IMR-90 (cell line): ENCODE results near the gene KPTN. TPM values are rescaled to one million over a fixed set of nuclear protein-coding genes. Genes with fewer than 3 reads are reported as not detected.

Experiments
- ATAC-seq: fragments of 200-7000 bp; cut with Tn5 transposase; 2 replicates; pipeline ENCODE4 v1.9.1; 2020; ENCODE audit warnings: low read depth, mild to moderate bottlenecking, moderate library complexity
- BruUV-seq: library from RNA; stranded (reverse); fragments of 400-500 nt; replicated peaks from 2 replicates; lab custom pipeline; 2021; lab: Mats Ljungman, UMichigan
- CTCF ChIA-PET: fragments of 300-600 bp; formaldehyde crosslinking; extraction: SDS; loops from one replicate; lab custom pipeline; 2021; ENCODE audit warnings: antibody characterized with exemption; lab: Yijun Ruan, JAX
- POLR2A ChIA-PET: fragments of 300-600 bp; sonication (Branson Sonifier 250); formaldehyde crosslinking; loops from one replicate; lab custom pipeline; 2022; ENCODE audit warnings: antibody characterized with exemption; ENCODE audit not compliant: unreplicated experiment; lab: Charles Lee
- DNase-seq: peaks from one replicate; pipeline ENCODE4 v3.0.0; 2013
- H2AFZ ChIP-seq: replicated peaks from 2 replicates; pipeline ENCODE3; 2013; ENCODE audit warnings: low read length, mild to moderate bottlenecking; ENCODE audit not compliant: poor library complexity
- H2AK5ac ChIP-seq: 2 replicates; pipeline ENCODE4 v1.6.1; 2013; ENCODE audit warnings: low read depth, low read length, inconsistent platforms
- H2AK9ac ChIP-seq: replicated peaks from 2 replicates; pipeline ENCODE3; 2013; ENCODE audit warnings: mild to moderate bottlenecking, low read depth, low read length, moderate library complexity; ENCODE audit not compliant: poor library complexity
- H2BK120ac ChIP-seq: 2 replicates; pipeline ENCODE4 v1.6.1; 2013; ENCODE audit warnings: low read depth, low read length, inconsistent platforms
- H2BK15ac ChIP-seq: 3 replicates; pipeline ENCODE4 v1.6.1; 2013; ENCODE audit warnings: low read depth, low read length, inconsistent platforms
- H2BK20ac ChIP-seq: 2 replicates; pipeline ENCODE4 v1.6.1; 2013; ENCODE audit warnings: low read depth, mild to moderate bottlenecking, inconsistent platforms, low read length, moderate library complexity
- H2BK5ac ChIP-seq: 2 replicates; pipeline ENCODE4 v1.6.1; 2013; ENCODE audit warnings: mild to moderate bottlenecking, low read depth, low read length, inconsistent platforms; ENCODE audit not compliant: poor library complexity, severe bottlenecking
- H3K14ac ChIP-seq: replicated peaks from 2 replicates; pipeline ENCODE4 v1.6.1; 2013; ENCODE audit warnings: low read depth, low read length, inconsistent platforms
- H3K18ac ChIP-seq: 2 replicates; pipeline ENCODE4 v1.6.1; 2013; ENCODE audit warnings: low read depth, low read length, control low read depth
- H3K23ac ChIP-seq: 2 replicates; pipeline ENCODE4 v1.6.1; 2013; ENCODE audit warnings: low read depth, low read length, inconsistent platforms
- H3K27ac ChIP-seq: 2 replicates; pipeline ENCODE4 v1.5.1; 2013; ENCODE audit warnings: mild to moderate bottlenecking, control low read depth, low read length; ENCODE audit not compliant: insufficient read depth
- H3K27me3 ChIP-seq: 2 replicates; pipeline ENCODE4 v1.6.1; 2013; ENCODE audit warnings: low read length; ENCODE audit not compliant: control insufficient read depth, insufficient read depth
- H3K36me3 ChIP-seq: 2 replicates; pipeline ENCODE4 v1.6.1; 2013; ENCODE audit warnings: low read length, mixed read lengths; ENCODE audit not compliant: control insufficient read depth, insufficient read depth
- H3K4ac ChIP-seq: 2 replicates; pipeline ENCODE4 v1.6.1; 2013; ENCODE audit warnings: low read depth, low read length, inconsistent platforms
- H3K4me1 ChIP-seq: 2 replicates; pipeline ENCODE4 v1.6.1; 2013; ENCODE audit warnings: low read length, mixed read lengths; ENCODE audit not compliant: control insufficient read depth, insufficient read depth
- H3K4me2 ChIP-seq: 2 replicates; pipeline ENCODE4 v1.6.1; 2013; ENCODE audit warnings: low read depth, mild to moderate bottlenecking, control low read depth, low read length, moderate library complexity
- H3K4me3 ChIP-seq: 2 replicates; pipeline ENCODE4 v1.5.1; 2013; ENCODE audit warnings: low read depth, mild to moderate bottlenecking, control low read depth, low read length, moderate library complexity; ENCODE audit not compliant: insufficient read depth
- H3K56ac ChIP-seq: 2 replicates; pipeline ENCODE4 v1.6.1; 2013; ENCODE audit warnings: low read length, inconsistent platforms; ENCODE audit not compliant: insufficient read depth; ENCODE audit errors: extremely low read depth
- H3K79me1 ChIP-seq, 2 experiments: 2 replicates each; pipeline ENCODE4 v1.6.1; 2013; ENCODE audit warnings: low read length in 2 of 2, inconsistent platforms in 1 of 2, low read depth in 1 of 2
- H3K9ac ChIP-seq: 2 replicates; pipeline ENCODE4 v1.6.1; 2013; ENCODE audit warnings: low read depth, low read length, control low read depth
- H3K9me1 ChIP-seq: 2 replicates; pipeline ENCODE4 v1.6.1; 2013; ENCODE audit warnings: low read length, inconsistent platforms; ENCODE audit not compliant: insufficient read depth
- H3K9me3 ChIP-seq: 2 replicates; pipeline ENCODE4 v1.6.1; 2013; ENCODE audit warnings: low read length; ENCODE audit not compliant: control insufficient read depth, insufficient read depth
- H4K20me1 ChIP-seq: 2 replicates; pipeline ENCODE4 v1.6.1; 2013; ENCODE audit warnings: low read length, inconsistent platforms; ENCODE audit not compliant: insufficient read depth
- H4K5ac ChIP-seq: 2 replicates; pipeline ENCODE4 v1.6.1; 2013; ENCODE audit warnings: mild to moderate bottlenecking, low read depth, low read length, control low read depth
- H4K8ac ChIP-seq, 2 experiments: 2 replicates each; pipeline ENCODE4 v1.6.1; 2013; ENCODE audit warnings: low read depth in 2 of 2, low read length in 2 of 2, control low read depth in 1 of 2, inconsistent platforms in 1 of 2
- H4K91ac ChIP-seq: 2 replicates; pipeline ENCODE4 v1.6.1; 2013; ENCODE audit warnings: low read depth, low read length, inconsistent platforms; ENCODE audit not compliant: insufficient read depth
- BHLHE40 ChIP-seq: fragments of 150-350 bp; IDR thresholded peaks from 2 replicates; pipeline ENCODE4 v1.6.1; 2016; ENCODE audit warnings: mild to moderate bottlenecking, low read depth, low read length
- ELK1 ChIP-seq: fragments of 150-350 bp; IDR thresholded peaks from 2 replicates; pipeline ENCODE4 v1.6.1; 2016; ENCODE audit warnings: low read depth, mild to moderate bottlenecking, low read length, moderate library complexity, borderline replicate concordance
- FOS ChIP-seq: fragments of 150-350 bp; IDR thresholded peaks from 2 replicates; pipeline ENCODE4 v1.6.1; 2016; ENCODE audit warnings: low read depth, low read length
- MXI1 ChIP-seq: IDR thresholded peaks from 2 replicates; pipeline ENCODE4 v1.6.1; 2012; ENCODE audit warnings: low read depth, mild to moderate bottlenecking, low read length, moderate library complexity, borderline replicate concordance
- RAD21 ChIP-seq: IDR thresholded peaks from 2 replicates; pipeline ENCODE4 v1.6.1; 2012; ENCODE audit warnings: low read length, improper control_type of control experiment
- SMC3 ChIP-seq: fragments of 150-350 bp; IDR thresholded peaks from 2 replicates; pipeline ENCODE4 v1.6.1; 2016; ENCODE audit warnings: low read depth, mild to moderate bottlenecking, antibody characterized with exemption, low read length, moderate library complexity
- WGBS, 2 experiments: methylation state at CpG; one replicate each; pipeline versions ENCODE4 v1.1.5 to v1.1.7; 2013; ENCODE audit warnings: missing lambda C conversion rate in 2 of 2; ENCODE audit not compliant: insufficient read length in 1 of 2; ENCODE audit errors: extremely low coverage in 2 of 2; 5-methylcytosine and 5-hydroxymethylcytosine counted together
- dilution Hi-C: fragments of 300-500 bp; cut with HindIII; formaldehyde crosslinking; loops from one replicate; pipeline ENCODE4 v1.14.3; 2018; ENCODE audit warnings: low sequenced_read_pairs; ENCODE audit not compliant: unreplicated experiment
- in situ Hi-C: fragments of 300-500 bp; cut with MboI; formaldehyde crosslinking; loops from 3 replicates; pipeline ENCODE4 v1.14.3; 2019; ENCODE audit warnings: low sequenced_read_pairs, inconsistent platforms, mixed read lengths
- intact Hi-C: fragments of 100-400 bp; cut with micrococcal nuclease; formaldehyde crosslinking; loops from 2 replicates; pipeline ENCODE4 v1.10.0; 2022
- polyA plus RNA-seq, 3 experiments: library from polyadenylated mRNA; depleted of rRNA; stranded (reverse); fragments of >200 nt; gene quantifications; 2 replicates each; pipeline ENCODE4 v1.2.3, GENCODE V29; 2012; ENCODE audit warnings: low replicate concordance in 1 of 3
- total RNA-seq: library from RNA; depleted of rRNA; stranded (reverse); fragments of >200 nt; gene quantifications from 2 replicates; pipeline ENCODE4 v1.2.3, GENCODE V29; 2012
- TF ChIP-seq, protein P1 (sequence below): conservative IDR thresholded peaks from 2 replicates; pipeline ENCODE4 v1.5.1; 2012; ENCODE audit warnings: mild to moderate bottlenecking, low read depth, low read length, improper control_type of control experiment

The KPTN gene
- total and polyA plus RNA-seq, 2 of the 4 experiments (the other 2 are of a cell fraction) = 4.1 to 15.4 TPM

GRCh38 chr19:47432091-47432490 lies 51.9 kb downstream of the KPTN start:
- TF ChIP-seq SMC3 = no peak
- no peak for TF ChIP-seq MXI1
- no peak for TF ChIP-seq BHLHE40
- no peak for TF ChIP-seq ELK1
- TF ChIP-seq, protein P1, sequence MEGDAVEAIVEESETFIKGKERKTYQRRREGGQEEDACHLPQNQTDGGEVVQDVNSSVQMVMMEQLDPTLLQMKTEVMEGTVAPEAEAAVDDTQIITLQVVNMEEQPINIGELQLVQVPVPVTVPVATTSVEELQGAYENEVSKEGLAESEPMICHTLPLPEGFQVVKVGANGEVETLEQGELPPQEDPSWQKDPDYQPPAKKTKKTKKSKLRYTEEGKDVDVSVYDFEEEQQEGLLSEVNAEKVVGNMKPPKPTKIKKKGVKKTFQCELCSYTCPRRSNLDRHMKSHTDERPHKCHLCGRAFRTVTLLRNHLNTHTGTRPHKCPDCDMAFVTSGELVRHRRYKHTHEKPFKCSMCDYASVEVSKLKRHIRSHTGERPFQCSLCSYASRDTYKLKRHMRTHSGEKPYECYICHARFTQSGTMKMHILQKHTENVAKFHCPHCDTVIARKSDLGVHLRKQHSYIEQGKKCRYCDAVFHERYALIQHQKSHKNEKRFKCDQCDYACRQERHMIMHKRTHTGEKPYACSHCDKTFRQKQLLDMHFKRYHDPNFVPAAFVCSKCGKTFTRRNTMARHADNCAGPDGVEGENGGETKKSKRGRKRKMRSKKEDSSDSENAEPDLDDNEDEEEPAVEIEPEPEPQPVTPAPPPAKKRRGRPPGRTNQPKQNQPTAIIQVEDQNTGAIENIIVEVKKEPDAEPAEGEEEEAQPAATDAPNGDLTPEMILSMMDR = no peak
- no peak for TF ChIP-seq RAD21
- no peak for TF ChIP-seq FOS
- in situ Hi-C loops (loop anchor here (10.0 kb wide), 1 partner anchor 353 kb away; no protein-coding TSS in a partner anchor), intact Hi-C loops (no loop called here), dilution Hi-C loops (no loop called here)
- no peak overlapping the region for H3K9ac ChIP-seq
- H2BK15ac ChIP-seq = no peak overlapping the region
- no peak overlapping the region for H3K56ac ChIP-seq
- H3K27me3 ChIP-seq = peaks cover 3% of the 10 kb centered on the region; the same call in 1 of the 2 replicates
- H3K23ac ChIP-seq = no peak overlapping the region
- POLR2A ChIA-PET = no interaction called here
- peaks cover 11% of the 10 kb centered on the region; the same call in 1 of the 2 replicates for H3K9me1 ChIP-seq
- 87% methylated on average over 16 of the region's 18 CpGs; no CpG with 5 or more reads in 1 of the 2 experiments for WGBS, 2 experiments
- no peaks in the 10 kb centered on the region for H3K79me1 ChIP-seq
- BruUV-seq = no TSS peak
- no peak overlapping the region for H3K4ac ChIP-seq
- peaks cover 3% of the 10 kb centered on the region; the same call in 1 of the 2 replicates for H3K4me1 ChIP-seq
- H3K18ac ChIP-seq = no peak overlapping the region
- no peak overlapping the region for H3K4me2 ChIP-seq
- no peak overlapping the region for H2BK20ac ChIP-seq
- no peaks in the 10 kb centered on the region for H3K9me3 ChIP-seq
- H3K27ac ChIP-seq = no peak overlapping the region
- H4K20me1 ChIP-seq = peaks cover 8% of the 10 kb centered on the region; the same call in 1 of the 2 replicates
- no peak overlapping the region for H2AFZ ChIP-seq
- no peak for ATAC-seq
- H3K36me3 ChIP-seq = no peaks in the 10 kb centered on the region
- no peak overlapping the region for H2BK120ac ChIP-seq
- no peak overlapping the region for H4K91ac ChIP-seq
- H3K4me3 ChIP-seq = no peak overlapping the region
- DNase-seq = no peak
- H2BK5ac ChIP-seq = no peak overlapping the region
- no peak overlapping the region for H4K8ac ChIP-seq
- no peak overlapping the region for H2AK9ac ChIP-seq
- no peak overlapping the region for H2AK5ac ChIP-seq
- no peak overlapping the region for H3K14ac ChIP-seq
- H4K5ac ChIP-seq = no peak overlapping the region
- CTCF ChIA-PET = interaction anchor here (1.0 to 2.2 kb wide), 2 partner anchors 52 to 275 kb away, joined by 5 to 10 read pairs; partner anchors contain the start of gene KPTN
